Activated naive CD8-positive, alpha-beta T cell treated with anti-CD3 and anti-CD28 coated beads, Interleukin-2, amount 50 U/mL, for 16 hours (primary cell): ENCODE data around the gene MMP15.

ENCODE experiments used
- DNase-seq: peaks from one replicate; pipeline ENCODE4 v3.0.0-alpha.2; 2020; ENCODE audit warnings: low read depth, low spot score

MMP15 gene

DNA sequence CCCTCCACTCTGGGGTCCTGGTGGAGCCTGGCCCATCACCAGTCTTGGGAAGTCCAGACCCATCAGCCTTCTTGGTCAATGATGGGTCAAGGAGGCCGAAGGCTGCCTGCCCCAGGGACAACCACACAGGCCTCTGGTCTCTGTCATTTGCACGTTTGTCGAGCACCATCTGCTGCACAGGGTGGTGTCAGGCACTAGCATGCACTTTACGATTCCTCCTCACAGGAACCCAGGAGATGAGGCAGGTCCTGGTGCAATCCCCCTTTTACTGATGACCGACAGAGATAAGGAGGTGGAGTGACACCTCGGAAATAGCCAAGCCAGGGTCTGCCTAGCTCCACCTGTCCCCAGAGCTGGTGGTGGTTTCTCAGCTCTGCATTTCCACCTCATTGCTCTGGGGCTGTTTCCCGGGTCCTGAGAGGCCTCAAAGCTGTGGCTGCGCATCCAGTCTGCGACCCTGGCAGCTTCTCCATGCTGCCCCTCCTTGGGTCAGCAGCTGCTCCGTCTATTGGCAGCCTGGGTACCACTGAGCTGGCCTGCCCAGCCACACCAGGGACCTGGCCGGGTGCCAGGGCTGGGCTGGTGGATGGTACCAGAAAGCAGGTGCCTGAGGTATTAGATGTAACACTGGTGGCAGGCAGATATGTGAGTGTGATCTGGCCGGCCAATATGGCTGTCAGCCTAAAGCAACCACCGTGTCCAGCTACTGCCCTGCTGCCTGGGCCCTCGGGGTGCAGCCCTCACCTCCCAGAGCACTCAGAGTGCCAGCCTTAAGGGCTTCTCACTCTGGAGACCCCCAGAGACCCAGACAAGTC is 10.0 kb downstream of the MMP15 start:
- no peak for DNase-seq

DNA sequence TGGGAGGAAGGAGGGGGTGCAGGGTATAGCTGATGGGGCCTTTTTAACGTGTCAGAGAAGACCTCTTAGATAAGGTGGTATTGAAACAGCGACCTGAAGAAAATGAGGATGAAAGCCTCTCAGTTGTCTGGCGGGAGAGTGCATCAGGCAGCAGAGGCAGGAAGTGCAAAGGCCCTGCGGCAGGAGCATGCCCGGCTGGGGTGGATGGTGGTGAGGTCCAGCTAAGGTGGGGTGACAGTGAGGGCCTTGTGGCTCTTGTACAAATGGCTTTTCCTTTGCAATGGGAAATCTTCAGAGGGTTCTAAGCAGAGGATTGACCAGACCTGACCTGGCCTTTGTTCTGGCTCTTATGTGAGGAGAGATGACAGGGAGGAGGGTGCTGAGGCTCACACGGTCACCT is 11.4 kb downstream of the MMP15 start:
- no peak for DNase-seq

DNA sequence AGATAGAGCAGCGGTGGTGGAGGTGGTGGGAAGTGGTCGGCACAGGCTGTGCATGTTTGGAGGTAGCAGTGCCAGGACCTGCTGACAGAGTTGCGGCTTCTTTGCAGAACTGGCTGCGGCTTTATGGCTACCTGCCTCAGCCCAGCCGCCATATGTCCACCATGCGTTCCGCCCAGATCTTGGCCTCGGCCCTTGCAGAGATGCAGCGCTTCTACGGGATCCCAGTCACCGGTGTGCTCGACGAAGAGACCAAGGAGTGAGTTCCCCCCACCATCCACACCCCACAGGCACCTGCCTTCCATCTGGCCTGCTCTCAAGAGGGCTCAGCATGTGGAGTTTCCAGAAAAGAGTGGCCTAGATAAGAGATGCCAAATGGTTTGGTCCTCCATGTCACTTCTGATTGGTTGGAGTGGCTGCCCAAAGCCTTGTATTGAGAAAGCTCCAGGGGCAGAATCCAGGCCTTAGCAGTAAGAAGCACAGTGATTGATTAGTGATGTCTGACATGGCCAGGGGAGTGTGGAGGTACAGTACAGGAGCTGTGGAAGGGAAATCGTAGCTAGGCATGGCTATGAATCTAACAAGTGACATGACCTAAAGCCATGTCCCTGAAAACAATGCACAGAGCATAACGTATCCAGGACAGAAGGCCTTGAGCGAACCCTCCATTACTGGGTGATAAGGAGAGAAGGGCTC is 12.0 kb downstream of the MMP15 start:
- DNase-seq = no peak

DNA sequence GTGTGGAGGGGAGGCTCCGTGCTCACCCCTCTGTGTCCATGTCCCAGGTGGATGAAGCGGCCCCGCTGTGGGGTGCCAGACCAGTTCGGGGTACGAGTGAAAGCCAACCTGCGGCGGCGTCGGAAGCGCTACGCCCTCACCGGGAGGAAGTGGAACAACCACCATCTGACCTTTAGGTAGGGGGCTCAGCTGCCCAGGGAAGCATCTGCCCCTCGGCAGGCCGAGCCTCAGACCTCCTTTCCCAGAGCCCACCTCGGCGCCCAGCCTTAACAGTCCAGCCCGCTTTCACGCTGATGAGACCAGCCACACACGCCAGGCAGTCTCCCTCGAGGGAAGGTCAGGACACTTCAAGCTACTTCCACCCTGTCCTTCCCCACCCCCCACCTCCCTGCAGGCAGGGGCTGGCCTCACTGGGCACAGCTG is 12.7 kb downstream of the MMP15 start:
- DNase-seq = no peak

DNA sequence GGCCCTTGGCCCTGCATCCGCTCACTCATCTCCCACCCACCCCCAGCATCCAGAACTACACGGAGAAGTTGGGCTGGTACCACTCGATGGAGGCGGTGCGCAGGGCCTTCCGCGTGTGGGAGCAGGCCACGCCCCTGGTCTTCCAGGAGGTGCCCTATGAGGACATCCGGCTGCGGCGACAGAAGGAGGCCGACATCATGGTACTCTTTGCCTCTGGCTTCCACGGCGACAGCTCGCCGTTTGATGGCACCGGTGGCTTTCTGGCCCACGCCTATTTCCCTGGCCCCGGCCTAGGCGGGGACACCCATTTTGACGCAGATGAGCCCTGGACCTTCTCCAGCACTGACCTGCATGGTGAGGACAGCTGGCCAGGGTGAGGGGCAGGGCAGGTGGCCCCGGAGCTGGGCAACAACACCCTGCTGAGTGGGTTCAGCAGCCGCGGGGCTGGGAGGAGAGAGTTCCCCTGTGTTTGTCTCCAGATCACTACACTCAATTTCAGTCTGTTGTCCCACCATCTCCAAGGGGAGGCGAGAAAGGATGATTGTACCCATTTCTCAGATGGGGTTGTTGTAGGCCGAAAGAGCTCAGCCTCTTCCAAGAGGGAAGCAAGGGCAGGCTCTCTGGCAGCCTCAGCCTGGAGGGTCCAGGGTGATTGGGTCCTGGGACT is 14.4 kb downstream of the MMP15 start:
- DNase-seq = no peak

DNA sequence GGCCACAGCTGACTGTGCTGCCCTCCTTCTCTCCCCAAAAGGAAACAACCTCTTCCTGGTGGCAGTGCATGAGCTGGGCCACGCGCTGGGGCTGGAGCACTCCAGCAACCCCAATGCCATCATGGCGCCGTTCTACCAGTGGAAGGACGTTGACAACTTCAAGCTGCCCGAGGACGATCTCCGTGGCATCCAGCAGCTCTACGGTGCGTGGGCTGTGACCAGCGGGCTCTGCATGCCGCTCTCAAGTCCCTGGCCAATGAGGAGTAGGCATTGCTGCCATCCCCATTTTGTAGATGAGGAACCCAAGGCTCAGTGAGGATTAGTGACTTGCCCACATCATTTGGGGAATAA is 14.9 kb downstream of the MMP15 start:
- no peak for DNase-seq

DNA sequence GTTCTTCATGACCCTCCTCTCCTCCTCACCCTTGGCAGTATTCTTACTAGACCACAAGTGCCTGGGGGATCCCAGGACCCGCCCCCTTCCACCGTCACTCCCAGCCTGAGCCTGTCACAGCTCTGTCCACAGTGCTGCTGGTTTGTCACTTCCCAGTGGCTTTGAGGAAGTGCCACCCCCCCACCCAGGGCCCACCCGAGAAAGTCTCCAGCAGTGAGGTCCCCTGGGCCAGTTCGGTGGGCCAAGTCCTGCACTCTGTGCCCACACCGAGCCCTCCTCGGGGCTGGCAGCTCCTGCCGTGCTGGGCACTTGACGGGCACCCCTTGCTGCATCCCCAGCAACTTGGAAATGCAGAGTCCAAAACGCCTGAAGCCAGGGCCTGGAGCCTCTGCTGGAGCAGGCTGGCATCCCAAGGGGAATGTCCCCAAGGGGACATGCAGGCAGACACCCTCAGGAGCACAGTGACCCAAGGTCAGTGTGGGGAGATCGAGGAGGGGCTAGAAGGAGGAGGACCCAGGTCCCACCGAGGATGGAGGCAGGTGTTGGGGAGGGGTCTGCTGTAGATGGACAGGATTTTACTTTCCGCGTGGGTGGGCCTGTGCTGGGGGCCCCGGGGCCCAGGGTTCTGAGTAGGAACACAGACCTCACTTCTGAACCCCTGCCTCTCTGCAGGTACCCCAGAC is 15.5 kb downstream of the MMP15 start:
- no peak for DNase-seq

DNA sequence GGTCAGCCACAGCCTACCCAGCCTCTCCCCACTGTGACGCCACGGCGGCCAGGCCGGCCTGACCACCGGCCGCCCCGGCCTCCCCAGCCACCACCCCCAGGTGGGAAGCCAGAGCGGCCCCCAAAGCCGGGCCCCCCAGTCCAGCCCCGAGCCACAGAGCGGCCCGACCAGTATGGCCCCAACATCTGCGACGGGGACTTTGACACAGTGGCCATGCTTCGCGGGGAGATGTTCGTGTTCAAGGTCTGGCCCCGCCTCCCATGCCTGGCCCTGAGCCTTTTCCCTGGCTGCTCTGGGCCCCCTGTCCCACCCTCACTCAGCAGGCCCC is 16.0 kb downstream of the MMP15 start:
- no peak for DNase-seq

DNA sequence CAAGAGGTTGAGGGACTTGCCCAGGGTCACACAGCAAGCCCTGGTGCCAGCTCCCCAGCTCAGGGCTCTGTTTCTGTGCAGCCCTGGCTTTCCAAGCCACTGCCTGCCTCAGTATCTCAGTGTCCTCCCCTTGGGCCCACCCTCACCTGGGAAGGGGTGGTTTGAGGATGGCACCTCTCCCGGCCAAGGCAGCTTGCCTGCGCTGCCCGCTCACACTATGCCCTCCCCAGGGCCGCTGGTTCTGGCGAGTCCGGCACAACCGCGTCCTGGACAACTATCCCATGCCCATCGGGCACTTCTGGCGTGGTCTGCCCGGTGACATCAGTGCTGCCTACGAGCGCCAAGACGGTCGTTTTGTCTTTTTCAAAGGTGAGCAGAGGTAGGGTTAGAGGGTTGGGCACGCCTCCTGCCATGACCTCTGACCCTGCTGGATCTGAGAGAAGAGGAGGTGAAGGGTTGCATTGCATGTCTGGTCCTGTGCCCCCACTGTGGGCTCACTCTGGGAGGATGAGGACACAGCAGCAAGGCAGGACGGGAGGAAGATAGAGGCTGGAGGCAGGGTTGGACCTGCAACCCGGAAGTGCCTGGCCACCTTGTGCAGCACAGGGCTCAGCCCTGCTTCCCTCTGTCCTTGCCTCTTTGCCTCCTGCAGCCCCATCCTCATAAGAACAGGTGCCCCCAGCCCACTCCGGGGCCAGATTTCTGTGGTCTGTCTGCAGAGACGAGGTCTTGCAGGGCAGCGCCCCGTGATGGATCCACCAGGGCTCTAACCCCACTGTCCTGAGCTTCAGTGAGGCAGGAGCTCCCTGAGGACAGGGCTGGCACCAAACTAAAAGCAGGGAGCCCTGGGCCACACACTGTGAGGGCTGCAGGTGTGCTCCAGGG is 16.7 kb downstream of the MMP15 start:
- no peak for DNase-seq

DNA sequence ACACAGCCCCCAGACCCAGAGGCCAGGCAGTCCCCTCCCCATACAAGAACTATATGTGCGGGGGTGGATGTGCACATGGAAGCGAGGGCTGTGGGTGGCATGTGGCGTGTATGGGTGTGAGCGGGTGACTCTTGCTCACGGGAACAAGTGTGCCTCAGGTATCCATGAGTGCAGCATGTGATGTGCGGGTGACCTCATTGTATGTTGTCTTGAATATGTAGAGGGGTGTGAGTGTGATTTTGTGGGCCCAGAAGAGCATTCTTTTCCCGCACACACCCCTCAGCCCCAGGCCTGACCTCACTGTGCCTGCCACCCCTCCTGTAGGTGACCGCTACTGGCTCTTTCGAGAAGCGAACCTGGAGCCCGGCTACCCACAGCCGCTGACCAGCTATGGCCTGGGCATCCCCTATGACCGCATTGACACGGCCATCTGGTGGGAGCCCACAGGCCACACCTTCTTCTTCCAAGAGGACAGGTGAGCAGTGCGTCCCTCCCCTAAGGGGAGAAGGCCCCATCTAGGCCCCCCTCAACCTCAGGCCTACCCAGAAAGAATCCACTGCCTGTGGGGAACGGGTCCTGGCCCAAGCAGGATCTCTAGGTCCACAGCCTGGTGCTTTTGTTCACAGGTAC is 17.4 kb downstream of the MMP15 start:
- DNase-seq = no peak

DNA sequence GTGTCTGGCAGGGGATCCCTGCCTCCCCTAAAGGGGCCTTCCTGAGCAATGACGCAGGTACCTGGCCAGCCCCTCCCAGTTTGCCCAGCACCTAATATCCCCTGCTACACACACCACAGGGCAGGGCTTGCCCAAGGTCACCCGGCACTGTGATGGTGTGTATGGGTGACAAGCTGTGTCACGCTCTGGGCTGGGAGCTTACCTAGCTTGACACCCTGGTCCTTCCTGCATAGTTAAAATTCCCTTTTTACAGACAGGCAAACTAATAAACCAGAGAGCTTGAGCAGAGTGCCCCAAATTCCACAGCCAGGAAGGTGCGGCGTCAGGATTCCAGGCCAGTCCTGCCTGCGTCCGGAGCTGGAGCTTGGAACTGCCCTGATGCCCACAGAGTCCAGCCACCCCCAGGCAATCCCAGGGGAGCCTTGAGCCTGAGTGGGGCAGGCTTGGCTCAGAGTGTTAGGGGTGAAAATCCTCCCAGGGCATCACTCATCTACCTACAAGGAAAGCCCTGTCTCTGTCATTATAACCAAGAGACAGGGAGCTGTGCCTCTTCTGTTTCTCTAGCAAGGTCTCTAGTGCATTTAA is 18.1 kb downstream of the MMP15 start:
- DNase-seq = no peak

DNA sequence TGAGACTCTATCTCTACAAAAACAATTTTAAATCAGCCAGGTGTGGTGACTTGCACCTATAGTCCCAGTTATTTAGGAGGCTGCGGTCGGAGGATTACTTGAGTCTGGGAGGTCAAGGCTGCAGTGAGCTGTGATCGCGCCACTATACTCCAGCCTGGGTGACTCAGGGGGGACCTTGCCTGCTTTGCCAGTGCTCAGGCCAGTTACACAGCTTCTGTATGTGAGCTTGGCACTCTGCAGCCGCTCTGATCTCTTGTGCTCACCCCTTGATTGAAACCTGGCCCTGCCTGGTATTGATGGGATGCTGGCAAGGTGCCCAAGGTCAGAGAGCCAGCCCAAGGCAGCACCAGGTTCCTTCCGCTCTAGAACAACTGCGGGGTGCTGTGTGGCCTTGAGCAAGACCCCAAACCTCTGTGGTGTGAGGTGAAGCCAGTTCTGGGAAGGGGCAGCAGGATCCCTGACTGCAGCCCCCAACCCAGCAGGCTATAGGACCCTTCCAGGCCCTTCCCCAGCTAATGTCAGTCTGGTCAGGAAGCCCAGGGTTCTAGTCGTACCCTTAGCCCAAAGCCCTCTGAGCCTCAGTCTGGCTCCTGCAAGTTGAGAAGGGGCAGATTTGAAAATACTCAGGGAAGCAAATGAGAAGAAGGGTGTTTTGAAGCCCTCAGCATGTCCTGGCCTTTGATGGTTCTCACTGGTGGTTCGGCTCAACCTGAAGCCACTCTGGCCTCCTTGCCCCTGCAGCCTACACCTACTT is 18.9 kb downstream of the MMP15 start:
- no peak for DNase-seq

DNA sequence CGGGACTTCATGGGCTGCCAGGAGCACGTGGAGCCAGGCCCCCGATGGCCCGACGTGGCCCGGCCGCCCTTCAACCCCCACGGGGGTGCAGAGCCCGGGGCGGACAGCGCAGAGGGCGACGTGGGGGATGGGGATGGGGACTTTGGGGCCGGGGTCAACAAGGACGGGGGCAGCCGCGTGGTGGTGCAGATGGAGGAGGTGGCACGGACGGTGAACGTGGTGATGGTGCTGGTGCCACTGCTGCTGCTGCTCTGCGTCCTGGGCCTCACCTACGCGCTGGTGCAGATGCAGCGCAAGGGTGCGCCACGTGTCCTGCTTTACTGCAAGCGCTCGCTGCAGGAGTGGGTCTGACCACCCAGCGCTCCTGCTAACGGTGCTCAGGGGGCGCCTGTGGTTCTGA is 19.5 kb downstream of the MMP15 start:
- no peak for DNase-seq

DNA sequence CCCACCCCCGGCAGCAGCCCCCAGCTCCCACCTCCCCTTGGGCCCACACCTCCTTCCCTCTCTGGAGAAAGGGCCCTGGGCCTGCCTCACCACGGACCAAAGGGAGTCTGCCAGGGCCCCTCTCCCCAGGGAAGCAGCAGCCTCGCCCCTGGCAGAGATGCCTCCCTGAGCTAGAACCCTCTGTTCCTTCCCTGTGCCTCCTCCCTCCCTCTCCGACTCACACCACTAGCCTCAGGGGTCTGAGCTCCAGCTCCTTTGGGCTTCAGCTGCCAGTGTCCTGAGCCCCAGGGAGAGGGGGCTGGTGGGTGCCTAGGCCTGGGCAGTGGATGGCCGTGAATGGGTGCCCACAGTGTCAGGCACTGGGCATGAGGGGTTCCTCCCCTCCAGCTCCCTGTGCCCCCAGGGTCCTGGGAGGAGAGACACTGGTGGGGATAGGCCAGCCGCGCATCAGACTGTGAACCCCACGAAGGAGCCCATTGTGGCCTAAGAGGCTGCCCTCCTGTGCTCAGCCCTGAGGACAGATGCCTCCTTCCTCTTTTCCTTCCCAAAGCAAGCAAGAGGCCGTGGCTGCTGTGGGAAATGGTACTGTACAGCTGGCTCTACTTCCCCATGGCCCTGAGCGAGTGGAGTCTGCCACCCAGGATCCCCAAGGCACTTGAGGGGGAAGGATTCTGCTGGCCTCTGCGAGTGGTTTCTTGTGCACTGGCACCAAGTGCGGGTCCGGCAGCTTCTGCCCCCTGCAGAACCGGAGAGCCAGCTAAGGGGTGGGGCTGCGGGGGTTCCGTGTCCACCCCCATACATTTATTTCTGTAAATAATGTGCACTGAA is 20.7 kb downstream of the MMP15 start:
- DNase-seq = no peak

DNA sequence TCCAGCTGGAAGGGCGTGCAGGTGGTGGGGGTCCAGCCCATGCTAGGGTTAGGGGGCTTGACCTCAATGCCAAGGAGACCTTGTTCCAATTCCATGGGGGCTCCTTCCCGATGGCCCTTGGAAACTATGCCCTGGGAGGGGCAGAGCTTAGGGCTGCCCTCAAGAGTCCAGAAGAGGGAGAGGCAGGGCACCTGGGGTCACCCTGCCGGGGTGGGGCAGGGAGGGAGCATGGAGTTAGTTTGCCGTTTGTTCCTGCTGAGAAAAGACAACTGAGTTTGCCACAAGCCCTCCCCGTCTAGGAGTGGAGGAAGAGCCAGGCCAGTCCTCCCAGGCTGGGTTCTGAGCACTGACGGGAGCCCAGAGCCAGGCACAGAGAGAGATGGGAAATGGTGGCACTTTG is 21.4 kb downstream of the MMP15 start:
- no peak for DNase-seq

DNA sequence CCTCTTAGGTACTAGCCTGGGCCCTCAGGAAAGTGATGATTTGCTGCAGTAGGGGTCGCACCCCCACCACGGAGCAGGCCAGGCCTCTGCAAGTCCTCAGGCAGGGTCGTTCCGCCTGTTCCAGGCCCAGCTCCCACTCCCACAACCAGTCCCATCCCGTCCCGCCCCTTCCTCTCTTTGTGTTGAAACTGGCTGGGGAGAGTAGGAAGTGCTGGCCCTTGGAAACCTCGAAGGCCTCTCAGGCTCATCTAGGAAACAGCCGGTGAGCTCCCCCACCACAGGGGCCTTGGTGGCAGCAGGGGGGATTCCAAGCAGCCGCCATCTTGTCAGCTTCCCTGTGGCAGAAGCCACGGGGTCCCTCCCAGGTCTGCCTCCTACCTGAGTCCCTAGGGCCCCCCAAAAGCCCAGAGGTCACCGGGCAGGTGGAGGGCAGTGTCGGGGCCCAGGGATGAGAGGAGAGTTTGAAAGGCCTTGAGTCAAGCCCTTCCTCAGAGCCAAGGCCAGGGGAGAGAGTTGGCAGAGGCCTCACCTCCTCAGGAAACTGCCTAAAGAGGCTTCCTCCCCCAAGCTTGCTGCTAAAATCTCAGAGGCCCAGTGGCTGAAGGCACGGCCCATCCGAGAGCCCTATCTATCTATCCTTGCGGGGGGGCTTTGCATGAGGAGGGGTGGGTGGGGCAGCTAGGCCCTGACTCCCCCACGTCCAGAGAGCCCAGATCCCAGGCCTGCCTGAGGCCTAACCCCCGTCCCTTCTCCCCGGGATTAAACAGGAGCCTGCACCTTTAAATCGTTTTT is 22.2 kb downstream of the MMP15 start:
- DNase-seq = no peak

DNA sequence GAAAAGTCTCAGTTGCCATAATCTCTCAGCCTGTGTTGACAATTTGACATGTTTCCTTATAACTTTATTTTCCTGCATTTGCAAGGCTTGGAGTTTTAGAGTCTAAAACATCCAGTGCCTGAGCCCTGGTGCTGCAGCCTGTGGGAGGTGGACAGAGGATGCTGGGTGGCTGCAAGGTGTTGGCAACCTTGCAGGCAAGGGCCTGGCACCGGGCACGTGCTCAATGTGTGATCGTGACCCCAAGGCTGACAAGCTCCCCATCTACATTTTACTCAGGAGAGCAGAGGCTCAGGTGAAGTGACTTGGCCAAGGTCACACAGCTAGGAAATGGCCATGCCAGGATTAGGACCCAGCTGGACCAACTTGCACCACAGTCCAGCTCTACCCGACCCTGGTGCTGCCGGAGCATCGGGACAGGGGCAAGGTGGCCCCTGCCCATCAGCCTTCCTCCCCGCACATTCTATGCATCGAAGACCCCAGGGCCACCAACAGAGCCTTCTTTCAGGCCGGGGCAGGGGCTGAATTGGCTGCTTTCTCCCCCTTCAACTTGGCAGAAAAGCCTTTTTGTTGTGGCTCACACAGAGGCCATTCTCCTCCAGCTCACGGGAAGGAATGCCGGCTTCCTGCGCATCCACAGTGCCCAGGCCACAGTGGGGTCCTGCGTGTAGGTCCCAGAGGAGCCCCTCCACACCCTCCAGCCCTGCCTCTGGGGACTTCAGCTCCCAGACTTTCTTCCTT is 23.1 kb downstream of the MMP15 start:
- no peak for DNase-seq
